ENCODE results near the gene DPM1. TPM values are rescaled to one million over a fixed set of nuclear protein-coding genes. Genes with fewer than 3 reads are reported as not detected.

DPM1 gene
- total RNA-seq, 6 donors from 2014 or later, result 16.4 to 61.2 (median 28.4) TPM

- H3K27ac ChIP-seq, result no peak overlapping the region
- ATAC-seq (ENCODE audit: low FRiP score in 2 of 2) (no peak), DNase-seq (no peak)
- H3K27me3 ChIP-seq, result no peaks in the 10 kb centered on the region
- H3K36me3 ChIP-seq, result peaks cover 17 to 68% (median 40%) of the 10 kb centered on the region in 4 donors
- WGBS, 2 donors, result 94 to 96% methylated on average over 2 of the region's 2 CpGs
- peaks cover 16 to 30% (median 24%) of the 10 kb centered on the region in 4 donors for H3K4me1 ChIP-seq
- no peak for TF ChIP-seq EP300 (IDR thresholded peaks at IDR 0.05)
- no peak for TF ChIP-seq CTCF (IDR thresholded peaks at IDR 0.05)
- no peak for TF ChIP-seq POLR2A (IDR thresholded peaks at IDR 0.05)
- no peak for TF ChIP-seq POLR2AphosphoS5 (IDR thresholded peaks at IDR 0.05)
- no peaks in the 10 kb centered on the region for H3K9me3 ChIP-seq
- no peak overlapping the region for H3K4me3 ChIP-seq
These were observed 5.1 kb downstream of the DPM1 start for GRCh38 chr20:50953196-50953595.

- Histone ChIP-seq H3K4me1 (no peaks in the 10 kb centered on the region), H3K27ac (no peak overlapping the region), H3K9me3 (no peaks in the 10 kb centered on the region), H3K36me3 (peaks cover 38 to 98% (median 75%) of the 10 kb centered on the region in 4 donors), H3K4me3 (no peak overlapping the region), H3K27me3 (no peaks in the 10 kb centered on the region)
- DNase-seq, result no peak
- ATAC-seq (ENCODE audit: low FRiP score in 2 of 2), result no peak
- WGBS, 2 donors, result 88 to 89% methylated on average over 4 of the region's 4 CpGs
- TF ChIP-seq CTCF (IDR thresholded peaks at IDR 0.05) (no peak), EP300 (IDR thresholded peaks at IDR 0.05) (no peak), POLR2AphosphoS5 (IDR thresholded peaks at IDR 0.05) (no peak), POLR2A (IDR thresholded peaks at IDR 0.05) (no peak)
These were observed 10.1 kb downstream of the DPM1 start for GRCh38 chr20:50948132-50948785.

GRCh38 chr20:50943069-50943468 is 15.3 kb downstream of the DPM1 start:
- H3K27me3 ChIP-seq, result no peaks in the 10 kb centered on the region
- 98 to 99% methylated on average over 7 of the region's 7 CpGs for WGBS, 2 donors
- H3K4me3 ChIP-seq, result no peak overlapping the region
- H3K27ac ChIP-seq, result no peak overlapping the region
- DNase-seq, result no peak
- H3K9me3 ChIP-seq, result no peaks in the 10 kb centered on the region
- ATAC-seq (ENCODE audit: low FRiP score in 2 of 2), result no peak
- TF ChIP-seq POLR2A (IDR thresholded peaks at IDR 0.05) (no peak), EP300 (IDR thresholded peaks at IDR 0.05) (no peak), CTCF (IDR thresholded peaks at IDR 0.05) (no peak), POLR2AphosphoS5 (IDR thresholded peaks at IDR 0.05) (no peak)
- no peaks in the 10 kb centered on the region for H3K4me1 ChIP-seq
- peaks cover 38 to 99% (median 85%) of the 10 kb centered on the region in 4 donors for H3K36me3 ChIP-seq

GRCh38 chr20:50933589-50933988 is 24.7 kb downstream of the DPM1 start:
- Histone ChIP-seq H3K36me3 (peaks cover 12 to 48% (median 28%) of the 10 kb centered on the region in 4 donors), H3K27ac (no peak overlapping the region), H3K4me3 (no peak overlapping the region), H3K9me3 (no peaks in the 10 kb centered on the region), H3K4me1 (peaks cover 12 to 23% (median 18%) of the 10 kb centered on the region in 4 donors), H3K27me3 (no peaks in the 10 kb centered on the region)
- DNase-seq, result no peak
- TF ChIP-seq EP300 (IDR thresholded peaks at IDR 0.05), result no peak
- TF ChIP-seq CTCF (IDR thresholded peaks at IDR 0.05), result no peak
- TF ChIP-seq POLR2A (IDR thresholded peaks at IDR 0.05), result no peak
- no peak for TF ChIP-seq POLR2AphosphoS5 (IDR thresholded peaks at IDR 0.05)
- ATAC-seq (ENCODE audit: low FRiP score in 2 of 2), result no peak
- WGBS, 2 donors, result 95 to 96% methylated on average over 1 of the region's 1 CpG
